H9 (cell line): ENCODE measurements around the gene REEP3. TPM values are rescaled to one million over a fixed set of nuclear protein-coding genes. Genes with fewer than 3 reads are reported as not detected.

Experiments
- DNase-seq: peaks from one replicate; pipeline ENCODE4 v3.0.0-alpha.2; 2017
- H2AFZ ChIP-seq: one replicate; pipeline ENCODE4 v1.6.1; 2013; ENCODE audit warnings: mild to moderate bottlenecking, low read length, control low read depth, moderate library complexity
- H2AK5ac ChIP-seq: 2 replicates; pipeline ENCODE4 v1.6.1; 2013; ENCODE audit warnings: low read length, control low read depth, mixed read lengths; ENCODE audit not compliant: insufficient read length
- H2BK120ac ChIP-seq: one replicate; pipeline ENCODE4 v1.6.1; 2013; ENCODE audit warnings: low read depth, mild to moderate bottlenecking, low read length, control low read depth, inconsistent platforms; ENCODE audit not compliant: poor library complexity, severe bottlenecking
- H2BK12ac ChIP-seq: 2 replicates; pipeline ENCODE4 v1.6.1; 2013; ENCODE audit warnings: low read length, control low read depth, mixed read lengths, low read depth; ENCODE audit not compliant: insufficient read length
- H2BK15ac ChIP-seq: 2 replicates; pipeline ENCODE4 v1.6.1; 2013; ENCODE audit warnings: low read depth, low read length, control low read depth
- H2BK20ac ChIP-seq: one replicate; pipeline ENCODE4 v1.6.1; 2013; ENCODE audit warnings: low read depth, mild to moderate bottlenecking, low read length, control low read depth, inconsistent platforms; ENCODE audit not compliant: poor library complexity, severe bottlenecking
- H2BK5ac ChIP-seq: 2 replicates; pipeline ENCODE4 v1.6.1; 2013; ENCODE audit warnings: low read length, control low read depth, mixed read lengths; ENCODE audit not compliant: insufficient read length
- H3K14ac ChIP-seq: 2 replicates; pipeline ENCODE4 v1.6.1; 2013; ENCODE audit warnings: low read length, control low read depth; ENCODE audit not compliant: insufficient read depth
- H3K18ac ChIP-seq: 2 replicates; pipeline ENCODE4 v1.6.1; 2013; ENCODE audit warnings: low read depth, mild to moderate bottlenecking, mixed read lengths, low read length, control low read depth; ENCODE audit not compliant: insufficient read length
- H3K23ac ChIP-seq: 2 replicates; pipeline ENCODE4 v1.6.1; 2013; ENCODE audit warnings: low read length, control low read depth, mixed read lengths, low read depth; ENCODE audit not compliant: insufficient read length
- H3K23me2 ChIP-seq: 2 replicates; pipeline ENCODE4 v1.6.1; 2013; ENCODE audit warnings: low read depth, mild to moderate bottlenecking, mixed read lengths, low read length, control low read depth; ENCODE audit not compliant: insufficient read length, poor library complexity, severe bottlenecking
- H3K27ac ChIP-seq: 2 replicates; pipeline ENCODE4 v1.5.1; 2013; ENCODE audit warnings: low read length, control low read depth, mixed read lengths, low read depth; ENCODE audit not compliant: insufficient read length
- H3K27me3 ChIP-seq: 2 replicates; pipeline ENCODE4 v1.6.1; 2013; ENCODE audit warnings: low read length, control low read depth, inconsistent platforms; ENCODE audit not compliant: insufficient read depth
- H3K4ac ChIP-seq: 2 replicates; pipeline ENCODE4 v1.6.1; 2013; ENCODE audit warnings: low read depth, mild to moderate bottlenecking, control low read depth, inconsistent platforms, low read length, moderate library complexity
- H3K4me1 ChIP-seq: 2 replicates; pipeline ENCODE4 v1.6.1; 2013; ENCODE audit warnings: low read length, control low read depth, inconsistent platforms; ENCODE audit not compliant: insufficient read depth
- H3K4me2 ChIP-seq: 2 replicates; pipeline ENCODE4 v1.6.1; 2013; ENCODE audit warnings: low read length, control low read depth, mixed read lengths; ENCODE audit not compliant: insufficient read length, insufficient read depth
- H3K56ac ChIP-seq: 2 replicates; pipeline ENCODE4 v1.6.1; 2013; ENCODE audit warnings: low read depth, mild to moderate bottlenecking, mixed read lengths, low read length, control low read depth; ENCODE audit not compliant: insufficient read length
- H3K79me1 ChIP-seq: 2 replicates; pipeline ENCODE4 v1.6.1; 2013; ENCODE audit warnings: low read depth, mild to moderate bottlenecking, moderate library complexity, low read length, control low read depth, inconsistent platforms; ENCODE audit not compliant: insufficient read depth, poor library complexity, severe bottlenecking
- H3K79me2 ChIP-seq: 2 replicates; pipeline ENCODE4 v1.6.1; 2013; ENCODE audit warnings: low read length, control low read depth, inconsistent platforms; ENCODE audit not compliant: insufficient read depth
- H3K9ac ChIP-seq: 2 replicates; pipeline ENCODE4 v1.6.1; 2013; ENCODE audit warnings: low read length, control low read depth, mixed read lengths; ENCODE audit not compliant: insufficient read length; ENCODE audit errors: extremely low read depth
- H3K9me3 ChIP-seq: one replicate; pipeline ENCODE4 v1.6.1; 2013; ENCODE audit warnings: low read depth, low read length, inconsistent platforms; ENCODE audit not compliant: control insufficient read depth
- H3T11ph ChIP-seq: one replicate; pipeline ENCODE4 v1.6.1; 2013; ENCODE audit warnings: mild to moderate bottlenecking, low read length, control low read depth, inconsistent platforms
- H4K20me1 ChIP-seq: one replicate; pipeline ENCODE4 v1.6.1; 2013; ENCODE audit not compliant: control insufficient read depth, insufficient read length, insufficient read depth
- H4K5ac ChIP-seq: 2 replicates; pipeline ENCODE4 v1.6.1; 2013; ENCODE audit warnings: low read depth, mild to moderate bottlenecking, mixed read lengths, low read length, control low read depth; ENCODE audit not compliant: insufficient read length
- H4K8ac ChIP-seq: replicated peaks from 2 replicates; pipeline ENCODE4 v1.6.1; 2013; ENCODE audit warnings: low read length, control low read depth, mixed read lengths, low read depth; ENCODE audit not compliant: insufficient read length
- H4K91ac ChIP-seq: 2 replicates; pipeline ENCODE4 v1.6.1; 2013; ENCODE audit warnings: low read depth, mild to moderate bottlenecking, moderate library complexity, mixed read lengths, low read length, control low read depth; ENCODE audit not compliant: insufficient read length
- H3K27ac Mint-ChIP-seq, 3 experiments: 2 replicates in 2 of 3; 3 replicates in 1 of 3; pipeline ENCODE4 v1.8.0; 2020 to 2021; ENCODE audit warnings: mixed read lengths in 3 of 3, mild to moderate bottlenecking in 1 of 3, moderate library complexity in 1 of 3
- H3K27me3 Mint-ChIP-seq: 2 replicates; pipeline ENCODE4 v1.8.0; 2021; ENCODE audit warnings: low read depth, mild to moderate bottlenecking, moderate library complexity, mixed read lengths
- H3K36me3 Mint-ChIP-seq, 3 experiments: 2 replicates in 2 of 3; 3 replicates in 1 of 3; pipeline ENCODE4 v1.8.0; 2020 to 2021; ENCODE audit warnings: low read depth in 3 of 3, mixed read lengths in 3 of 3; ENCODE audit not compliant: insufficient read depth in 1 of 3
- H3K4me1 Mint-ChIP-seq, 2 experiments: 2 replicates each; pipeline ENCODE4 v1.8.0; 2020; ENCODE audit warnings: mixed read lengths in 2 of 2
- H3K4me3 Mint-ChIP-seq, 2 experiments: 2 replicates in 1 of 2; 3 replicates in 1 of 2; pipeline ENCODE4 v1.8.0; 2020 to 2021; ENCODE audit warnings: mild to moderate bottlenecking in 2 of 2, mixed read lengths in 2 of 2, moderate library complexity in 1 of 2
- H3K9me3 Mint-ChIP-seq, 2 experiments: 2 replicates in 1 of 2; 3 replicates in 1 of 2; pipeline ENCODE4 v1.8.0; 2020; ENCODE audit warnings: mild to moderate bottlenecking in 2 of 2, mixed read lengths in 2 of 2, moderate library complexity in 1 of 2
- WGBS: extraction: QIAGEN DNeasy Blood & Tissue Kit; methylation state at CpG from one replicate; pipeline ENCODE4 v1.1.7; 2013; ENCODE audit warnings: missing lambda C conversion rate, low lambda C conversion rate, mixed read lengths; ENCODE audit not compliant: insufficient read length; ENCODE audit errors: extremely low coverage; 5-methylcytosine and 5-hydroxymethylcytosine counted together
- total RNA-seq: library from RNA; stranded (reverse); gene quantifications from 2 replicates; pipeline ENCODE4 v1.2.1, GENCODE V29; 2021
- TF ChIP-seq, protein P1 (sequence below): fragments of 200-600 bp; sonication (generic); conservative IDR thresholded peaks from 3 replicates; pipeline ENCODE4 v1.8.0; 2021; ENCODE audit warnings: antibody characterized with exemption, mild to moderate bottlenecking

REEP3 gene
- total RNA-seq, 1 experiment from 2014 or later, result 21.4 TPM

DNA sequence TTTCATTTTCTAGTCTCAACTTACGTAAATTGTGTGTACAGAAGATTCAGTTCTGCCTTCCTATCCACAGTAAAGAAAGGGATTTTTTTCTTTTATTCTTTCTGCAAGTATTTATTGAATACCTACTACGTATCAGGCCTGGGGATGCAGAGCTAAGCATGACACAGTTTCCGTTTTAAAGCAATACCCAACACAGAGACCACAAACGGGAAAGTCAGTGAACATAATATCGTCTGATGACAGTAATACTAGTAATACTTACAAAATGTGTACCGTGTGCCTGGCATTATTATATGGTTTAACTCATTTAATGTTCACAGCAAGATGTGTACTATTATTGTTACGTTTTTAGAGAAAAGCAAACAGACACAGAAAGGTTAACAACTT, 22.4 kb downstream of the REEP3 start:
- Histone ChIP-seq H3T11ph (no peak overlapping the region), H2BK120ac (no peak overlapping the region), H3K56ac (no peak overlapping the region), H3K9ac (no peak overlapping the region), H3K23me2 (no peaks in the 10 kb centered on the region), H3K27me3 (no peaks in the 10 kb centered on the region), H4K91ac (no peak overlapping the region), H3K23ac (no peak overlapping the region), H3K4ac (no peak overlapping the region), H3K14ac (no peak overlapping the region), H2AK5ac (no peak overlapping the region), H2BK20ac (no peak overlapping the region), H2BK15ac (no peak overlapping the region), H4K8ac (no peak overlapping the region), H3K79me2 (peaks cover 5% of the 10 kb centered on the region; the same call in 1 of the 2 replicates), H4K20me1 (no peaks in the 10 kb centered on the region), H3K4me2 (no peak overlapping the region), H2BK12ac (no peak overlapping the region), H3K9me3 (no peaks in the 10 kb centered on the region), H4K5ac (no peak overlapping the region), H2BK5ac (no peak overlapping the region), H3K27ac (no peak overlapping the region), H3K4me1 (peaks cover 3% of the 10 kb centered on the region; the same call in 1 of the 2 replicates), H2AFZ (no peak overlapping the region), H3K79me1 (peaks cover 5% of the 10 kb centered on the region), H3K18ac (no peak overlapping the region)
- peak overlapping the region in 1 of 3 experiments; percentile 57; a peak in 2 of 7 replicates for H3K27ac Mint-ChIP-seq
- H3K9me3 Mint-ChIP-seq, result no peaks in the 10 kb centered on the region
- H3K4me1 Mint-ChIP-seq, result peaks cover 7 to 10% of the 10 kb centered on the region in 2 experiments
- WGBS, result no CpG with 5 or more reads among the region's 7 CpGs
- TF ChIP-seq, protein P1, sequence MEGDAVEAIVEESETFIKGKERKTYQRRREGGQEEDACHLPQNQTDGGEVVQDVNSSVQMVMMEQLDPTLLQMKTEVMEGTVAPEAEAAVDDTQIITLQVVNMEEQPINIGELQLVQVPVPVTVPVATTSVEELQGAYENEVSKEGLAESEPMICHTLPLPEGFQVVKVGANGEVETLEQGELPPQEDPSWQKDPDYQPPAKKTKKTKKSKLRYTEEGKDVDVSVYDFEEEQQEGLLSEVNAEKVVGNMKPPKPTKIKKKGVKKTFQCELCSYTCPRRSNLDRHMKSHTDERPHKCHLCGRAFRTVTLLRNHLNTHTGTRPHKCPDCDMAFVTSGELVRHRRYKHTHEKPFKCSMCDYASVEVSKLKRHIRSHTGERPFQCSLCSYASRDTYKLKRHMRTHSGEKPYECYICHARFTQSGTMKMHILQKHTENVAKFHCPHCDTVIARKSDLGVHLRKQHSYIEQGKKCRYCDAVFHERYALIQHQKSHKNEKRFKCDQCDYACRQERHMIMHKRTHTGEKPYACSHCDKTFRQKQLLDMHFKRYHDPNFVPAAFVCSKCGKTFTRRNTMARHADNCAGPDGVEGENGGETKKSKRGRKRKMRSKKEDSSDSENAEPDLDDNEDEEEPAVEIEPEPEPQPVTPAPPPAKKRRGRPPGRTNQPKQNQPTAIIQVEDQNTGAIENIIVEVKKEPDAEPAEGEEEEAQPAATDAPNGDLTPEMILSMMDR, result no peak
- no peaks in the 10 kb centered on the region for H3K27me3 Mint-ChIP-seq
- H3K4me3 Mint-ChIP-seq, result no peak overlapping the region; a peak in 1 of 5 replicates
- no peak for DNase-seq
- peaks cover 2 to 10% (median 3%) of the 10 kb centered on the region in 3 experiments; a peak in 4 of 7 replicates for H3K36me3 Mint-ChIP-seq
